ENCODE measurements around the gene WDR45B. TPM values are rescaled to one million over a fixed set of nuclear protein-coding genes. Genes with fewer than 3 reads are reported as not detected.

WDR45B gene
- polyA plus RNA-seq, 1 of the 3 experiments (the other 2 are of a cell fraction), result 171 TPM

DNA sequence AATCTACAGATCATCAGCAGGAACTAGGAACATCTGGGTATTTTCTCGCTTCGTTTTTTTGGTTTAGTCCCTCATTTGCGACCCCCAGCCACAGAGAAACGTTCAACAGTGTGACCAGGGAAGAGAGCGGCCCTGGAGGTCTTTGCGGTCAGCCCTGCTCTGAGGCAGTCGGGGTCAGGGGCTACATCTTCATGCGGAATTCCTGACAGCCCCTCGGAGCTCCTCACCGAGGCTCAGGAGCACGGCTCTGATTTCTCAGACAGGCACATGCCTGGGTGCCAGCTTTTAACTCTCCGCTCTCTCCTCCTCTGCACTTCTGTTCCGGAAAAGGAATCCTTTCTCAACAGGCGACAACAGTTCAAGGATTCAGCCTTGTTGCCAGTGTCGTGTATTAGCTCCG is 8.0 kb upstream of the WDR45B start:
- H4K20me1 ChIP-seq (ENCODE audit: insufficient read depth), result no peaks in the 10 kb centered on the region
- H3K9ac ChIP-seq, result no peak overlapping the region
- peaks cover 8% of the 10 kb centered on the region for H3F3A ChIP-seq (replicated peaks; ENCODE audit: insufficient read depth)
- no peaks in the 10 kb centered on the region for H3K79me2 ChIP-seq (ENCODE audit: insufficient read depth)
- H3K4me1 ChIP-seq (ENCODE audit: control insufficient read depth in 1 of 2, insufficient read depth in 2 of 2, low read depth in 1 of 2, low read length in 1 of 2), result no peaks in the 10 kb centered on the region
- TF ChIP-seq MEF2A (IDR thresholded peaks at IDR 0.05; ENCODE audit: borderline replicate concordance, low read depth), result no peak
- TF ChIP-seq JUND (IDR thresholded peaks at IDR 0.05), result no peak
- TF ChIP-seq, protein P1, sequence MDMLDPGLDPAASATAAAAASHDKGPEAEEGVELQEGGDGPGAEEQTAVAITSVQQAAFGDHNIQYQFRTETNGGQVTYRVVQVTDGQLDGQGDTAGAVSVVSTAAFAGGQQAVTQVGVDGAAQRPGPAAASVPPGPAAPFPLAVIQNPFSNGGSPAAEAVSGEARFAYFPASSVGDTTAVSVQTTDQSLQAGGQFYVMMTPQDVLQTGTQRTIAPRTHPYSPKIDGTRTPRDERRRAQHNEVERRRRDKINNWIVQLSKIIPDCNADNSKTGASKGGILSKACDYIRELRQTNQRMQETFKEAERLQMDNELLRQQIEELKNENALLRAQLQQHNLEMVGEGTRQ (IDR thresholded peaks at IDR 0.05; ENCODE audit: borderline replicate concordance, low read depth, low read length), result no peak
- no peak for TF ChIP-seq NFIC (IDR thresholded peaks at IDR 0.05; ENCODE audit: borderline replicate concordance)
- no peak for TF ChIP-seq POLR2AphosphoS5 (IDR thresholded peaks at IDR 0.05; ENCODE audit: low read depth, low read length)
- no peak for TF ChIP-seq FOXM1 (IDR thresholded peaks at IDR 0.05; ENCODE audit: low read depth)
- no peak for TF ChIP-seq TCF12 (IDR thresholded peaks at IDR 0.05)
- TF ChIP-seq, protein P2, sequence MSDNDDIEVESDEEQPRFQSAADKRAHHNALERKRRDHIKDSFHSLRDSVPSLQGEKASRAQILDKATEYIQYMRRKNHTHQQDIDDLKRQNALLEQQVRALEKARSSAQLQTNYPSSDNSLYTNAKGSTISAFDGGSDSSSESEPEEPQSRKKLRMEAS (IDR thresholded peaks at IDR 0.05; ENCODE audit: low read depth), result no peak
- TF ChIP-seq, protein P3, sequence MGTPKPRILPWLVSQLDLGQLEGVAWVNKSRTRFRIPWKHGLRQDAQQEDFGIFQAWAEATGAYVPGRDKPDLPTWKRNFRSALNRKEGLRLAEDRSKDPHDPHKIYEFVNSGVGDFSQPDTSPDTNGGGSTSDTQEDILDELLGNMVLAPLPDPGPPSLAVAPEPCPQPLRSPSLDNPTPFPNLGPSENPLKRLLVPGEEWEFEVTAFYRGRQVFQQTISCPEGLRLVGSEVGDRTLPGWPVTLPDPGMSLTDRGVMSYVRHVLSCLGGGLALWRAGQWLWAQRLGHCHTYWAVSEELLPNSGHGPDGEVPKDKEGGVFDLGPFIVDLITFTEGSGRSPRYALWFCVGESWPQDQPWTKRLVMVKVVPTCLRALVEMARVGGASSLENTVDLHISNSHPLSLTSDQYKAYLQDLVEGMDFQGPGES (IDR thresholded peaks at IDR 0.05; ENCODE audit: low read depth, low read length), result no peak
- TF ChIP-seq FOSL2 (IDR thresholded peaks at IDR 0.05; ENCODE audit: borderline replicate concordance, low read depth), result no peak
- no peak overlapping the region for H3K27ac ChIP-seq (ENCODE audit: low read depth in 2 of 2, low read length in 1 of 2)
- no peak overlapping the region for H3K4me2 ChIP-seq
- H3K36me3 ChIP-seq (replicated peaks in 1 of 2; ENCODE audit: control insufficient read depth in 1 of 2, insufficient read depth in 2 of 2, low read length in 1 of 2), result no peaks in the 10 kb centered on the region
- no peaks in the 10 kb centered on the region for H3K27me3 ChIP-seq (ENCODE audit: insufficient read depth)
- H3K9me3 ChIP-seq, result no peaks in the 10 kb centered on the region
- H2AFZ ChIP-seq (ENCODE audit: low read depth), result no peak overlapping the region
- ChIA-PET CTCF (interaction anchor here (0.6 kb wide), 1 partner anchor 126 kb away, joined by 3 read pairs; no protein-coding TSS in a partner anchor), POLR2A (interaction anchor here (0.6 kb wide), 1 partner anchor 9 kb away, joined by 3 read pairs; no protein-coding TSS in a partner anchor)
- H3K9me2 ChIP-seq, result no peaks in the 10 kb centered on the region
- WGBS (ENCODE audit: low lambda C conversion rate), result 87% methylated on average over 16 of the region's 16 CpGs
- no peak overlapping the region for H3K4me3 ChIP-seq (ENCODE audit: low read depth in 2 of 2, low read length in 1 of 2)
- DNase-seq, result no peak

DNA sequence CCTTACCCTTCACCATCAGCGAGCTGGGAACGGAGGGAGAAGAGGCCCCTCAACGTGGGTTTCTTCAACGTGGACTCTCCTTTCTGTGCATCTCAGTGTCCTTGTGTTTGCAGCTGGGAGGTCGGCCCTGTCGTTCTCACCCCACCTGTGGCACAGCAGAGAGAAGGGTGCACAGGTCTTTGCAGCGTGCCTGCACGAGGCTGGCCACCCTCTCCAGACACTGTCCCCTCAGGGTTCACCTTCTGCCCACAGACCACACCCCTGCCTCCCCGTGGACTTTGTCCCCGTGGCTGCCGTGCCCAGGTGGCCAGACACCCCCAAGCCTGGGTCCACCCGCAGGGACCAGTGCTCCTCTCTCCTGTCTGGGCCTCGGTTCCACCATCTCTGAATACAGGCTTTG is 7.3 kb upstream of the WDR45B start:
- Histone ChIP-seq H3K4me3 (ENCODE audit: low read depth in 2 of 2, low read length in 1 of 2) (no peak overlapping the region), H3K9me3 (no peaks in the 10 kb centered on the region), H3K36me3 (replicated peaks in 1 of 2; ENCODE audit: control insufficient read depth in 1 of 2, insufficient read depth in 2 of 2, low read length in 1 of 2) (no peaks in the 10 kb centered on the region), H3K27me3 (ENCODE audit: insufficient read depth) (no peaks in the 10 kb centered on the region), H3K9me2 (no peaks in the 10 kb centered on the region), H3K27ac (ENCODE audit: low read depth in 2 of 2, low read length in 1 of 2) (no peak overlapping the region), H4K20me1 (ENCODE audit: insufficient read depth) (no peaks in the 10 kb centered on the region), H3K79me2 (ENCODE audit: insufficient read depth) (no peaks in the 10 kb centered on the region), H3K9ac (no peak overlapping the region), H3K4me1 (ENCODE audit: control insufficient read depth in 1 of 2, insufficient read depth in 2 of 2, low read depth in 1 of 2, low read length in 1 of 2) (no peaks in the 10 kb centered on the region), H2AFZ (ENCODE audit: low read depth) (no peak overlapping the region), H3K4me2 (no peak overlapping the region), H3F3A (replicated peaks; ENCODE audit: insufficient read depth) (peaks cover 4% of the 10 kb centered on the region)
- POLR2A ChIA-PET, result no interaction called here
- CTCF ChIA-PET, result interaction anchor here (1.1 kb wide), 1 partner anchor 13 kb away, joined by 3 read pairs; no protein-coding TSS in a partner anchor
- no peak for DNase-seq
- WGBS (ENCODE audit: low lambda C conversion rate), result 72% methylated on average over 12 of the region's 13 CpGs
- TF ChIP-seq ELF1 (IDR thresholded peaks at IDR 0.05), result no peak
- no peak for TF ChIP-seq EP300 (IDR thresholded peaks at IDR 0.05; ENCODE audit: borderline replicate concordance in 1 of 2, low read depth in 1 of 2, low read length in 1 of 2)
- TF ChIP-seq FOSL2 (IDR thresholded peaks at IDR 0.05; ENCODE audit: borderline replicate concordance, low read depth), result no peak
- TF ChIP-seq, protein P4, sequence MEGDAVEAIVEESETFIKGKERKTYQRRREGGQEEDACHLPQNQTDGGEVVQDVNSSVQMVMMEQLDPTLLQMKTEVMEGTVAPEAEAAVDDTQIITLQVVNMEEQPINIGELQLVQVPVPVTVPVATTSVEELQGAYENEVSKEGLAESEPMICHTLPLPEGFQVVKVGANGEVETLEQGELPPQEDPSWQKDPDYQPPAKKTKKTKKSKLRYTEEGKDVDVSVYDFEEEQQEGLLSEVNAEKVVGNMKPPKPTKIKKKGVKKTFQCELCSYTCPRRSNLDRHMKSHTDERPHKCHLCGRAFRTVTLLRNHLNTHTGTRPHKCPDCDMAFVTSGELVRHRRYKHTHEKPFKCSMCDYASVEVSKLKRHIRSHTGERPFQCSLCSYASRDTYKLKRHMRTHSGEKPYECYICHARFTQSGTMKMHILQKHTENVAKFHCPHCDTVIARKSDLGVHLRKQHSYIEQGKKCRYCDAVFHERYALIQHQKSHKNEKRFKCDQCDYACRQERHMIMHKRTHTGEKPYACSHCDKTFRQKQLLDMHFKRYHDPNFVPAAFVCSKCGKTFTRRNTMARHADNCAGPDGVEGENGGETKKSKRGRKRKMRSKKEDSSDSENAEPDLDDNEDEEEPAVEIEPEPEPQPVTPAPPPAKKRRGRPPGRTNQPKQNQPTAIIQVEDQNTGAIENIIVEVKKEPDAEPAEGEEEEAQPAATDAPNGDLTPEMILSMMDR (IDR thresholded peaks at IDR 0.05), result no peak
- TF ChIP-seq SMC3 (IDR thresholded peaks at IDR 0.05; ENCODE audit: low read depth, low read length), result no peak
- TF ChIP-seq, protein P5, sequence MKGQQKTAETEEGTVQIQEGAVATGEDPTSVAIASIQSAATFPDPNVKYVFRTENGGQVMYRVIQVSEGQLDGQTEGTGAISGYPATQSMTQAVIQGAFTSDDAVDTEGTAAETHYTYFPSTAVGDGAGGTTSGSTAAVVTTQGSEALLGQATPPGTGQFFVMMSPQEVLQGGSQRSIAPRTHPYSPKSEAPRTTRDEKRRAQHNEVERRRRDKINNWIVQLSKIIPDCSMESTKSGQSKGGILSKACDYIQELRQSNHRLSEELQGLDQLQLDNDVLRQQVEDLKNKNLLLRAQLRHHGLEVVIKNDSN (IDR thresholded peaks at IDR 0.05; ENCODE audit: borderline replicate concordance, low read depth), result no peak
- TF ChIP-seq RCOR1 (IDR thresholded peaks at IDR 0.05; ENCODE audit: low read length), result no peak
- TF ChIP-seq MXI1 (IDR thresholded peaks at IDR 0.05; ENCODE audit: low read depth, low read length), result no peak
- TF ChIP-seq GABPA (IDR thresholded peaks at IDR 0.05; ENCODE audit: low read depth), result no peak
- TF ChIP-seq TAF1 (IDR thresholded peaks at IDR 0.05; ENCODE audit: borderline replicate concordance, low read depth, low read length), result no peak
- TF ChIP-seq FOXM1 (IDR thresholded peaks at IDR 0.05; ENCODE audit: low read depth), result no peak
- no peak for TF ChIP-seq RFX5 (IDR thresholded peaks at IDR 0.05; ENCODE audit: low read length)
- no peak for TF ChIP-seq SIN3A (IDR thresholded peaks at IDR 0.05; ENCODE audit: borderline replicate concordance, low read depth, low read length)

Data from SK-N-SH (cell line).